ENCODE results near the gene PCBP3. TPM values are rescaled to one million over a fixed set of nuclear protein-coding genes. Genes with fewer than 3 reads are reported as not detected.
"Not testable (repeated sequence)": the region's sequence is repeated elsewhere in the genome, so short reads cannot be mapped to it uniquely, and the experiment has no call there.

The PCBP3 gene
- total and polyA plus RNA-seq, 10 of the 15 experiments (the other 5 are each of a cell fraction or from before 2014, with no cell fraction given): 0.09 to 1.3 (median 0.46) TPM; not detected in 3

GRCh38 chr21:45806042-45806441, 162.5 kb downstream of the PCBP3 start:
- no TSS peak for BruUV-seq (replicated peaks)
- H2AFZ ChIP-seq (ENCODE audit: control insufficient read depth, low read depth, low read length): no peak overlapping the region
- no peaks in the 10 kb centered on the region for H3K4me1 ChIP-seq (ENCODE audit: control insufficient read depth, insufficient read depth, low read length)
- H3K27ac ChIP-seq (ENCODE audit: control insufficient read depth, insufficient read depth): no peak overlapping the region
- FAIRE-seq: no peak
- no peaks in the 10 kb centered on the region for H3K36me3 ChIP-seq (ENCODE audit: control insufficient read depth in 2 of 2, insufficient read depth in 2 of 2, low read length in 1 of 2)
- SMC1A ChIA-PET (ENCODE audit: uncharacterized antibody, unreplicated experiment): interaction anchor here (1.3 kb wide), 1 partner anchor 250 kb away, joined by 3 read pairs; no protein-coding TSS in a partner anchor
- no peaks in the 10 kb centered on the region for H3K9me3 ChIP-seq (replicated peaks; ENCODE audit: control insufficient read depth, insufficient read depth, low read length)
- 75% methylated on average over 11 of the region's 11 CpGs for WGBS (ENCODE audit: insufficient coverage, insufficient replicate concordance, low lambda C conversion rate, missing lambda C conversion rate)
- H3K79me2 ChIP-seq (ENCODE audit: control insufficient read depth, insufficient read depth, low read length): no peaks in the 10 kb centered on the region
- no peak overlapping the region for H3K9ac ChIP-seq (ENCODE audit: control insufficient read depth, insufficient read depth, low read length)
- H3K4me2 ChIP-seq (ENCODE audit: control insufficient read depth, insufficient read depth): no peak overlapping the region
- H4K20me1 ChIP-seq (ENCODE audit: control insufficient read depth, insufficient read depth): no peaks in the 10 kb centered on the region; the same call in 1 of the 2 replicates
- no peak for ATAC-seq
- intact Hi-C loops (cut with micrococcal nuclease; ENCODE audit: unreplicated experiment): no loop called here
- DNase-seq (ENCODE audit: low read depth, low spot score): no peak
- TF ChIP-seq BCL3 (IDR thresholded peaks at IDR 0.05; ENCODE audit: borderline replicate concordance, insufficient read depth, low read depth, low read length, poor library complexity, severe bottlenecking) (no peak), BHLHE40 (IDR thresholded peaks at IDR 0.05; ENCODE audit: borderline replicate concordance in 1 of 2, low read depth in 2 of 2, low read length in 1 of 2) (no peak), KDM1A (IDR thresholded peaks at IDR 0.05; ENCODE audit: borderline replicate concordance) (no peak), BMI1 (IDR thresholded peaks at IDR 0.05; ENCODE audit: borderline replicate concordance) (no peak)
- POLR2A ChIA-PET: no interaction called here
- no peaks in the 10 kb centered on the region for H3K27me3 ChIP-seq (replicated peaks in 1 of 2; ENCODE audit: control insufficient read depth in 2 of 2, insufficient read depth in 2 of 2, low read length in 1 of 2)
- H3K4me3 ChIP-seq: no peak overlapping the region
- in situ Hi-C loops (cut with MboI): loop anchor here (25.0 kb wide), 1 partner anchor 344 kb away; no protein-coding TSS in a partner anchor
- CTCF ChIA-PET: interaction anchor here (1.2 kb wide), 1 partner anchor 250 kb away, joined by 3 read pairs; no protein-coding TSS in a partner anchor
- RAD21 ChIA-PET (ENCODE audit: unreplicated experiment): no interaction called here

GRCh38 chr21:45808663-45809062, 165.1 kb downstream of the PCBP3 start:
- H3K27ac ChIP-seq (ENCODE audit: control insufficient read depth, insufficient read depth); RAD21 ChIA-PET (ENCODE audit: unreplicated experiment); BruUV-seq (replicated peaks); POLR2A ChIA-PET; SMC1A ChIA-PET (ENCODE audit: uncharacterized antibody, unreplicated experiment); CTCF ChIA-PET; FAIRE-seq; ATAC-seq; H3K4me3 ChIP-seq; H3K79me2 ChIP-seq (ENCODE audit: control insufficient read depth, insufficient read depth, low read length); H3K4me2 ChIP-seq (ENCODE audit: control insufficient read depth, insufficient read depth); H4K20me1 ChIP-seq (ENCODE audit: control insufficient read depth, insufficient read depth); H3K4me1 ChIP-seq (ENCODE audit: control insufficient read depth, insufficient read depth, low read length); H3K36me3 ChIP-seq (ENCODE audit: control insufficient read depth in 2 of 2, insufficient read depth in 2 of 2, low read length in 1 of 2); intact Hi-C loops (cut with micrococcal nuclease; ENCODE audit: unreplicated experiment); DNase-seq (ENCODE audit: low read depth, low spot score); H3K9me3 ChIP-seq (replicated peaks; ENCODE audit: control insufficient read depth, insufficient read depth, low read length); H3K27me3 ChIP-seq (replicated peaks in 1 of 2; ENCODE audit: control insufficient read depth in 2 of 2, insufficient read depth in 2 of 2, low read length in 1 of 2); H3K9ac ChIP-seq (ENCODE audit: control insufficient read depth, insufficient read depth, low read length); H2AFZ ChIP-seq (ENCODE audit: control insufficient read depth, low read depth, low read length): not testable (repeated sequence)
- 13% methylated on average over 3 of the region's 3 CpGs for WGBS (ENCODE audit: insufficient coverage, insufficient replicate concordance, low lambda C conversion rate, missing lambda C conversion rate)
- in situ Hi-C loops (cut with MboI): loop anchor here (25.0 kb wide), 1 partner anchor 346 kb away; no protein-coding TSS in a partner anchor

Measured in GM12878 (cell line).